NCI-H1436 (cell line): ENCODE measurements around the gene ACKR2.
"Not testable (repeated sequence)": the region's sequence is repeated elsewhere in the genome, so short reads cannot be mapped to it uniquely, and the experiment has no call there.

Experiments used
- DNase-seq: peaks from one replicate; lab custom pipeline; 2025; lab: John Stamatoyannopoulos, UW

Gene ACKR2

DNA sequence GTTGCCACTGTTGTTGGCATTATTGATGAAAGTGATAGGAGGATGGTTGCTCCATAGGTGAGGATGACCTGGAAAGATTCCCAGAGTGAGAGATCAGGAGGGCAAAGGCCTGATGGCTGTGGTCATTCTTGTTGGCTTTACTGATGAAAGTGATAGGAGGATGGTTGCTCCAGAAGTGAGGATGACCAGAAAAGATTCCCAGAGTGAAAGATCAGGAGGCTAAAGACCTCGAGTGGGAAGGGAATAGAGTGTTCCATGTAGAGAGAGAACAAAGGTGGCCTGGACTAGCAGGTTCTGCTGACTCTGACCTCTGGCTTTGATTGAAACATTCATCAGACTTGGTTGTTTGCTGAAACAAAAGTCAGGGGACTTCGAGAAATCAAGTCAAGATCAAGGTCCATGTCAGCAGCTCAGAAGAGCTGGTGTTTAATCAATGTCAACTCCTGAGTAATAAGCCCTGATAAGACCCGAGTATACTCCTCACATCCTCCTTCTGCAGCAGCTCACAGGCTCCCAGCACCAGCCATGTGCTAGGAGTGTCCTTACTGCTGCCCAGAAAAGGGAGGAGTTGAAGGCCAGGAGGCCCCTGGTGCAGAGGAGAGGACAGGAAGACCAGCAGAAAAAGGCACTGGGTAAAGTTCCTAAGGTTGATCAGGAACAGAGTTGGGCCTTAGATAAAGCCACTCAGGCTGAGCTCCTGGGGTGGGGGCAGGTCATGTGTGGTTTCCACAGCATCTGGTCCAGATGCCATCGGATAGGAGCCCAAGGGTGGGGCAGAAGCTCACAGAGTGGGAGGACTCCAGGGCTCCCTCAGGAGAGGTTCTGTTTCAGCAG lies 46.5 kb downstream of the ACKR2 start:
- DNase-seq, result no peak

- no peak for DNase-seq
Observed at GRCh38 chr3:42856544-42856943, 47.3 kb downstream of the ACKR2 start.

- DNase-seq, result no peak
Observed at GRCh38 chr3:42864321-42864950, 55.2 kb downstream of the ACKR2 start.

GRCh38 chr3:42865256-42865655 lies 56.0 kb downstream of the ACKR2 start:
- no peak for DNase-seq

DNA sequence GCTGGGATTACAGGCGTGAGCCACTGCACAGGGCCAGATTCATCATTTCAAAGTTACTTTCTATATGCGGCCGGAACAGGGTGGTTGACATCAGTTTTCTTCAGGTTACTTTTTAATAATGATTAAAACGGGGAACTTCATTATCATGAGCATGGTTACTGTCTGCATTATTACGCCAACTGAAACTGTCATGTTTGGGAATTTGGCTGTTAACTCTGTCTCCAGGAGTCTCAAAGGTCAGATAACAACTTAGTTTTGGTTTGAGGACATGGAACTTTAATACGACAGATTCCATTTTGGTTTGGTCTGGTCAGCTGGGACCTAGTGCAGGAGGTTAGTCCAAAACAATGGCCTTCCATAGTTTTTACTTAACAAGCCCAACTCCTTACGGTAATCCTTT lies 57.9 kb downstream of the ACKR2 start:
- no peak for DNase-seq

- no peak for DNase-seq
Observed at GRCh38 chr3:42868841-42869240, 59.6 kb downstream of the ACKR2 start.

GRCh38 chr3:42871592-42872196 lies 62.4 kb downstream of the ACKR2 start:
- DNase-seq, result no peak

- no peak for DNase-seq
Observed at GRCh38 chr3:42872718-42873117, 63.5 kb downstream of the ACKR2 start.

- no peak for DNase-seq
Observed at GRCh38 chr3:42873221-42873982, 64.2 kb downstream of the ACKR2 start.

DNA sequence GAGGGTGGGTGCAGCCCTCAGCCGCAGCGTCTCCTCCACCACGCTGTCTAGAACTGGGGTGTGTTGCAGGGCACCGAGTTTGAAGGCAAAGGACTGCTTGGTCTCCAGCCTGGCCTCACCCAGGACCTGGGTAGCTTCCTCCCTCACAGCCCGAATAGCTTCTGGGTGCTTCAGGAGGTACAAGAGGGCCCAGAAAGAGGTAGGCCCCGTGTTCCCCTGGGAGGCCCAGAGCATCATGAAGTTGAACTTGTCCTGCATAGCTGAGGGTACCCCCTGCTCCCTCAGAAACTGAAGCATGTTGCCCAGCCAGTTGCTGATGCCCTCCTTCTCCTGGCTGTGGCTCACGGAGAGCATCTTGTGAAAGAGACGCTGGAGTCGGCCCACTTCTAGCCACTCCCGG lies 65.5 kb downstream of the ACKR2 start:
- DNase-seq, result no peak

DNA sequence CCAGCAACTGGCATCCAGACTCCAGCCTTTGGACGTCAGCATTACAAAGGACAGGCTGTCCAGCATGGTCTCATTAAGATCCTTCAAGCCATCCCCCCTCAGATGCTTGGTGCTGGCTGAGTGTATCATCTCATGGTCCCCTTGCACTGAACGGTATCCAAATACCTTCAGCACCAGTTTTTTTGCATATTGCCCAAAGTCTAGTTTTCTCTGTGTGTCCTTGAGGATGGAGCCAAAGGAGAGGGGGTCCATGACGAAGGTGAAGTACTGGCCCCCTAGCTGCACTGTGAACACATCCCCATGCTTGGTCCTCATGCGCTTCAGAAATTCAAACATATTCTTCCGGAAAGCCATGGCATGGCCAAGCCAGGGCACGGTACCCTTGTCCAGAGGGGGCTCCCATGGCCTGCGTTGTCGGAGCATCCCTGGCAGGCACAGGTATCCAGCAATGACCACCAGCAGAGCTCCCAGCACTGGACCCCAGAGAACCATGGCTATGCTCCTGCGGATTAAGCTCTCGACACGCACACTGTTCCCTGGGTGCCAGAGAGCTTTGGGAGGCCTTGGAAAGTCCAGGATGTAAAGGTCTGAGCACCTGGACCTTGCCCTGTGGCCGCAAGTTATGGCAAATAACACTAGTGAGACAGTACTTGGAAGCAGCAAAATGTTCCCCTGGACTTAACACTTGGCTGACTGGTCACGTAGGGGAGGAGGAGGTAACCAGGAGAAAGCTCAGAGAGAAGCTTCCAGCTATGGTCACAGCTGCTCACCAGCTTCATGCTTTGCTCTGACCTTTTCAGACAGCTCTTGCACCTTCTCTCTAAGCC lies 66.3 kb downstream of the ACKR2 start, which contains the start of gene CYP8B1:
CYP8B1 (minus strand) TSS at position 555 of the 827 bp plus-strand sequence; CDS start at position 492, 63 bp downstream.
- DNase-seq, result no peak

DNA sequence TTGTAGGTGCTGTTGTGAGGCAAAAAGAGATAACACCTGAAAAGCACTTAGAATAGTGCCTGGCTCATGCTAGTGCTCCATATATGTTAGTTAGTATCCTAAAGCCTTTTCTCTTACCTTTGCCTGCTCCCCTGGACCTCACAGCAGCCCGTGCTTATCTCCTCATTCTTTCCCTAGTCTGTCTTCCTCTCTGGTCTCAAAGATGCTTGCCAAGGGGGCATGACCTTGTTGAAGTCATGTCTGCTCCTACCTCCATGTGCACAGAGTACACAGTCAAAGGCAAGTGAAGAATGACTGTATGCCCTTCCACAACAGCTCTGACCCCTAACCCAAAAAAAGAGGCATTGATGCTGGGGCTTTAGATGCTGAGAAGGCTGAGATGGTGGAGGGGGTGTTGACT lies 67.2 kb downstream of the ACKR2 start:
- DNase-seq, result no peak

GRCh38 chr3:42876940-42877720 lies 67.9 kb downstream of the ACKR2 start:
- DNase-seq, result no peak

DNA sequence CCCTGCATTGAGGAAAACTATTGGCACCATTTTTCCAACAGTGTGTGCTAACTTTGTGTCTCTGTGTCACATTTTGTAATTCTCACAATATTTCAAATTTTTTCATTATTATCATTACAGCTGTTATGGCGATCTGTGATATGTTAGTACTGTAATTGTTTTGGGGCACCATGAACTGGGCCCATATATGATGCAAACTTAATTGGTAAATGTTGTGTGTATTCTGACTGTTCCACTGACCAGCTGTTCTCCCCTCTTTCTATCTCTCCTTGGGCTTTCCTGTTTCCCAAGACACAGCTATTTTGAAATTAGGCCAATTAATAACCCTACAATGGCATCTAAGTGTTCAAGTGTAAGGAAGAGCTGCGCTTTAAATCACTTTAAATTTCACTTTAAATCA lies 68.6 kb downstream of the ACKR2 start:
- no peak for DNase-seq

- no peak for DNase-seq
Observed at GRCh38 chr3:42880183-42880582, 70.9 kb downstream of the ACKR2 start.

DNA sequence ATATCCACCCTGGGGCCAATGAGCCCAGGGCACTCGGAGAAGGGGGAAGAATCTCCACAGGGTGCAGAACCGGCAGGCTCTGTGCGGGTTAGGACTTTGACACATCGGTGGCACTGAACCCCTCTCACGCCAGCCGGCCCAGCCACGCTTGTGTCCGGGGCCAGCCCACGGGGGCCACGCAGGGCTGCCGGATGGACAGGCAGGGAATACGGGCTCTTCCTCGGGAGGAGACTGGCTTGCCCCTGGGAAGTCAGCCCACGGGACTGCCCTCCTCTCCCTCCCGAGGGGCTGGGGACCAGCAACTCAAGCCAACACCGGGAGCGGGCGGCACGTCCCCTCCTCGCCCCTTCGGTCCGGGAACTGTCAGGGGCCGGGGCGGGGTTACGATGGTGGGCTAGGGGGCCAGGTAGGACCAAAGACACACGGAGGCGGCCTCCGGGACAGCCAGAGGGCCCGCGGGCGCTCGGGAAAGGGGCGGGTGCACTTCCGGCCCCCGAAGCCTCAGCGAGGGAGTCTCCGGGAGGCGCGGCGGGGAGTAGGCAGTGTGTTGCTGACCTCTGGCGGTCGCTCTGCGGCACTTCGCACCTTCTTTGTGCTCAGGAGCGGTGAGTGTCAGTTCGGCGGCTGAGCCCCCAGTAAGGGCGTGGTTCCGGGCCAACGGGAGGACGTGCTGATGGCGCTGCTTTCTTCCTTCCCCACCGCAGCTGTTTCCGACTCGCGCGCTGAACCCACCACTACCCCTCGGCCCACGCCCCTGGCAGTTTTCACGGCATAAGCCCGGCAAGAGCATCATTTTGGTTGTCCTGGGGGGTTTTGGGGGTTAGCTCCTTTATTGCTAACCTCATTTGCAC lies 71.6 kb downstream of the ACKR2 start:
- peak; percentile 50 for DNase-seq

DNA sequence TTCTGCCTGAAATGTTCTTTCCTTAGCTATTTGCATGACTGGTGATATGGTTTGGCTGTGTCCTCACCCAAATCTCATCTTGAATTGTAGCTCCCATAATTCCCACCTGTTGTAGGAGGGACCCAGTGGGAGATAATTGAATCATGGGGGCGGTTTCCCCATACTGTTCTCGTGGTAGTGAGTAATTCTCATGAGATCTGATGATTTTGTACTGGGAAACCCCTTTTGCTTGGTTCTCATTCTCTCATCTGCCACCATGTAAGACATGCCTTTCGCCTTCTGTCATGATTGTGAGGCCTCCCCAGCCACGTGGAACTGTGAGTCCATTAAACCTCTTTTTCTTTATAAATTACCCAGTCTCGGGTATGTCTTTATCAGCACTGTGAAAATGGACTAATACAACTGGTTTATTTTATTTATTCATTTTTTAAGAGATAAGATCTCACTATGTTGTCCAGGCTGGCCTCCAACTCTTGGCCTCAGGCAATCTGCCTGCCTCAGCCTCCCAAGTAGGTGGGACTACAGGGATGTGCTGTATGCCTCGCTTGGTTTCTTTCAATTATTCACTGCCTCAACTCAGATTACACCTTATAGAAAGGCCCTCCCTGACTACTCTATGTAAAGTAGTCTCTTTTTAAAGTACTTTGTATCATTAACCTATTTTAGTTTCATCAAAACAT lies 74.1 kb downstream of the ACKR2 start:
- not testable (repeated sequence) for DNase-seq

- no peak for DNase-seq
Observed at GRCh38 chr3:42884324-42884723, 75.1 kb downstream of the ACKR2 start.

DNA sequence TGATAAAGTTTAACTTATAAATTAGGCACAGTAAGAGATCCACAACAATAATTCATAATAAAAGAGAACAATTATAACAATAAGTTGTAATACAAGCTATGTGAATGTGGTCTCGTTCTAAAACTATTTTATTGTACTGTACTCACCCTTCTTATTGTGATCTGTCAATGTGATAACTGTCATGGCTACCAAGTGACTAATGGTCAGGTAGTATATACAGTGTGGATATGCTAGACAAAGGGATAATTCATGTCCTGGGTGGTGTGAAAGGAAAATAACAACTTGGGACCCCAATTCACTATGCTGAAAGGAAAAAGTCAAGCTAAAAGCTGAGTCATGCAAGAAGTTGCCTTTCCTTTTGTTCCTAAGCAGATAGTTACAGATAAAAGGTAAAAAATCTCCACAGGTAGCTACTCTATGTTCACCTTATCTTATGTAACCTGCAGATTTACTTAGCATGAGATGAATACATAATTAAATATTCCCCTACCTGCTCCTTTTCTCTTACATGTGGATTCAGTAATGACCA lies 77.1 kb downstream of the ACKR2 start:
- no peak for DNase-seq
